Measurements from ENCODE around the gene FAM50A. TPM values are rescaled to one million over a fixed set of nuclear protein-coding genes. Genes with fewer than 3 reads are reported as not detected.

The FAM50A gene
- total RNA-seq, 1 donor from 2014 or later: 18.7 TPM

Other genes starting within 250 kb of the FAM50A start
- not detected for gene OPN1MW2, start 224.4 kb upstream of the FAM50A start, total RNA-seq
- gene OPN1MW3, start 186.6 kb upstream of the FAM50A start, total RNA-seq: not detected
- gene TEX28, start 149.0 kb upstream of the FAM50A start, total RNA-seq: not detected
- gene TKTL1, start 148.3 kb upstream of the FAM50A start, total RNA-seq: not detected
- 76.6 TPM for gene FLNA, start 69.5 kb upstream of the FAM50A start, total RNA-seq
- gene EMD, start 64.8 kb upstream of the FAM50A start, total RNA-seq: 19.5 TPM
- gene RPL10, start 45.8 kb upstream of the FAM50A start, total RNA-seq: 1,085 TPM
- gene DNASE1L1, start 34.9 kb upstream of the FAM50A start, total RNA-seq: 14.9 TPM
- 21.0 TPM for gene TAFAZZIN, start 32.6 kb upstream of the FAM50A start, total RNA-seq
- gene ATP6AP1, start 15.5 kb upstream of the FAM50A start, total RNA-seq: 26.2 TPM
- 31.4 TPM for gene GDI1, start 7.0 kb upstream of the FAM50A start, total RNA-seq
- gene PLXNA3, start 14.1 kb downstream of the FAM50A start, total RNA-seq: 4.5 TPM
- 12.0 TPM for gene LAGE3, start 35.1 kb downstream of the FAM50A start, total RNA-seq
- 18.3 TPM for gene UBL4A, start 42.5 kb downstream of the FAM50A start, total RNA-seq
- gene SLC10A3, start 46.5 kb downstream of the FAM50A start, total RNA-seq: 3.7 TPM
- 35.3 TPM for gene FAM3A, start 72.1 kb downstream of the FAM50A start, total RNA-seq
- gene G6PD, start 102.7 kb downstream of the FAM50A start, total RNA-seq: 5.6 TPM
- 69.0 TPM for gene IKBKG, start 103.5 kb downstream of the FAM50A start, total RNA-seq
- not detected for gene CTAG1A, start 141.0 kb downstream of the FAM50A start, total RNA-seq
- not detected for gene CTAG1B, start 175.1 kb downstream of the FAM50A start, total RNA-seq
- gene CTAG2, start 209.4 kb downstream of the FAM50A start, total RNA-seq: not detected

Data from left lobe of liver (tissue), 1 donor.